ENCODE data around the gene CAB39. TPM values are rescaled to one million over a fixed set of nuclear protein-coding genes. Genes with fewer than 3 reads are reported as not detected.

The CAB39 gene
- total RNA-seq, 1 experiment from 2014 or later = 86.1 TPM

DNA sequence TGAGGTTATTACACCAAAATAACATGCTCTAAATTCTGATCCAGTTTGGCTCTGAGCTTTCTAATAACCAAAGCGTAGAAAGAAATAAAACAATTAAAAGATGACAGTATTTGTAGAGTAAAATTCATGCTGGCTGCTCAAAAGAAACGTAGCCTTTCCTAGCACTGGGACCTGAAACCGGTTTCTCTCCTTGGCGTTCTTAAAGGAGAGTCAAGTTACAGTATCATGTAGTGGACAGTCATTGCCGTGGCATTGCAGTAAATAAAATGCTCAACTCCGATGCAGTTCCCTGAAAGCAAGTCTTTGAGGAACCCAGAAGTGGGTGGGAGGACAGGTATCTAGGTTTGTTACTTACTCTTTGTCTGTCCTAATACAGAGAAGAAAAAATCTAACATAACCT is 99.4 kb downstream of the CAB39 start:
- Histone ChIP-seq H3K4me3 (no peak overlapping the region), H2AFZ (no peak overlapping the region), H3K9me3 (ENCODE audit: insufficient read depth, low read depth) (no peaks in the 10 kb centered on the region), H3F3A (ENCODE audit: insufficient read depth, low read depth) (peaks cover 27% of the 10 kb centered on the region; the same call in 1 of the 2 replicates), H4K20me1 (ENCODE audit: insufficient read depth) (no peaks in the 10 kb centered on the region; the same call in 1 of the 2 replicates), H3K36me3 (ENCODE audit: low read depth) (peaks cover 27% of the 10 kb centered on the region; the same call in 1 of the 2 replicates), H3K79me2 (ENCODE audit: low read depth) (no peaks in the 10 kb centered on the region), H3K27me3 (ENCODE audit: insufficient read depth, low read depth) (no peaks in the 10 kb centered on the region), H3K27ac (peak overlapping the region; percentile 9; the same call in 1 of the 2 replicates), H3K4me1 (replicated peaks; ENCODE audit: insufficient read depth) (no peaks in the 10 kb centered on the region), H3K4me2 (no peak overlapping the region), H3K9me2 (ENCODE audit: insufficient read depth) (no peaks in the 10 kb centered on the region)
- BruUV-seq (replicated peaks) = no TSS peak
- DNase-seq = peak; percentile 33 to 65
- CTCF ChIA-PET = interaction anchor here (0.6 kb wide), 1 partner anchor 866 kb away, joined by 4 read pairs; no protein-coding TSS in a partner anchor
- POLR2A ChIA-PET (ENCODE audit: unreplicated experiment) = no interaction called here
- intact Hi-C loops (cut with micrococcal nuclease; ENCODE audit: unreplicated experiment) = loop anchor here (1.0 to 10.0 kb wide), 5 partner anchors 38 to 1007 kb away; partner anchors contain the start of genes CAB39 and SLC16A14
- TF ChIP-seq EZH2 (IDR thresholded peaks at IDR 0.05; ENCODE audit: low read depth) (no peak), CTCF (conservative IDR thresholded peaks at IDR 0.05) (no peak)

GRCh38 chr2:230814616-230815015 is 102.0 kb downstream of the CAB39 start:
- H3K9me2 ChIP-seq (ENCODE audit: insufficient read depth) = no peaks in the 10 kb centered on the region
- BruUV-seq (replicated peaks) = no TSS peak

GRCh38 chr2:230815088-230815487 is 102.4 kb downstream of the CAB39 start:
- no peak overlapping the region for H3K4me2 ChIP-seq
- no peaks in the 10 kb centered on the region for H3K79me2 ChIP-seq (ENCODE audit: low read depth)
- no peaks in the 10 kb centered on the region for H3K9me2 ChIP-seq (ENCODE audit: insufficient read depth)
- POLR2A ChIA-PET (ENCODE audit: unreplicated experiment) = no interaction called here
- BruUV-seq (replicated peaks) = no TSS peak
- TF ChIP-seq EZH2 (IDR thresholded peaks at IDR 0.05; ENCODE audit: low read depth) = no peak
- TF ChIP-seq CTCF (conservative IDR thresholded peaks at IDR 0.05) = no peak
- peaks cover 27% of the 10 kb centered on the region; the same call in 1 of the 2 replicates for H3K36me3 ChIP-seq (ENCODE audit: low read depth)
- intact Hi-C loops (cut with micrococcal nuclease; ENCODE audit: unreplicated experiment) = loop anchor here (10.0 kb wide), 2 partner anchors 810 to 1010 kb away; no protein-coding TSS in a partner anchor
- CTCF ChIA-PET = no interaction called here
- no peaks in the 10 kb centered on the region for H3K27me3 ChIP-seq (ENCODE audit: insufficient read depth, low read depth)
- H2AFZ ChIP-seq = no peak overlapping the region
- H3K9me3 ChIP-seq (ENCODE audit: insufficient read depth, low read depth) = no peaks in the 10 kb centered on the region
- no peaks in the 10 kb centered on the region; the same call in none of the 2 replicates for H4K20me1 ChIP-seq (ENCODE audit: insufficient read depth)
- H3F3A ChIP-seq (ENCODE audit: insufficient read depth, low read depth) = peaks cover 18% of the 10 kb centered on the region; the same call in 1 of the 2 replicates
- DNase-seq = no peak
- no peak overlapping the region for H3K4me3 ChIP-seq
- H3K4me1 ChIP-seq (replicated peaks; ENCODE audit: insufficient read depth) = no peaks in the 10 kb centered on the region
- no peak overlapping the region for H3K27ac ChIP-seq

More at GRCh38 chr2:230814616-230815015, 102.0 kb downstream of the CAB39 start:
- TF ChIP-seq CTCF (conservative IDR thresholded peaks at IDR 0.05) = peak; percentile 59
- TF ChIP-seq EZH2 (IDR thresholded peaks at IDR 0.05; ENCODE audit: low read depth) = no peak
- ChIA-PET CTCF (no interaction called here), POLR2A (ENCODE audit: unreplicated experiment) (no interaction called here)
- H3K9me3 ChIP-seq (ENCODE audit: insufficient read depth, low read depth) = no peaks in the 10 kb centered on the region
- no peak for DNase-seq
- H4K20me1 ChIP-seq (ENCODE audit: insufficient read depth) = no peaks in the 10 kb centered on the region; the same call in none of the 2 replicates
- intact Hi-C loops (cut with micrococcal nuclease; ENCODE audit: unreplicated experiment) = loop anchor here (5.0 to 10.0 kb wide), 4 partner anchors 102 to 1010 kb away; partner anchors contain the start of genes CAB39 and SLC16A14
- H3K4me3 ChIP-seq = no peak overlapping the region
- H3K27me3 ChIP-seq (ENCODE audit: insufficient read depth, low read depth) = no peaks in the 10 kb centered on the region
- no peak overlapping the region for H3K27ac ChIP-seq
- H3K4me1 ChIP-seq (replicated peaks; ENCODE audit: insufficient read depth) = no peaks in the 10 kb centered on the region
- H3K36me3 ChIP-seq (ENCODE audit: low read depth) = peaks cover 27% of the 10 kb centered on the region; the same call in 1 of the 2 replicates
- H2AFZ ChIP-seq = no peak overlapping the region
- no peaks in the 10 kb centered on the region for H3K79me2 ChIP-seq (ENCODE audit: low read depth)
- H3F3A ChIP-seq (ENCODE audit: insufficient read depth, low read depth) = peaks cover 18% of the 10 kb centered on the region; the same call in 1 of the 2 replicates
- no peak overlapping the region for H3K4me2 ChIP-seq

All from PC-9 (cell line).